ENCODE results near the gene RANBP17. TPM values are rescaled to one million over a fixed set of nuclear protein-coding genes. Genes with fewer than 3 reads are reported as not detected.

RANBP17 gene
- total RNA-seq, 1 donor from 2014 or later, result 12.3 TPM

DNA sequence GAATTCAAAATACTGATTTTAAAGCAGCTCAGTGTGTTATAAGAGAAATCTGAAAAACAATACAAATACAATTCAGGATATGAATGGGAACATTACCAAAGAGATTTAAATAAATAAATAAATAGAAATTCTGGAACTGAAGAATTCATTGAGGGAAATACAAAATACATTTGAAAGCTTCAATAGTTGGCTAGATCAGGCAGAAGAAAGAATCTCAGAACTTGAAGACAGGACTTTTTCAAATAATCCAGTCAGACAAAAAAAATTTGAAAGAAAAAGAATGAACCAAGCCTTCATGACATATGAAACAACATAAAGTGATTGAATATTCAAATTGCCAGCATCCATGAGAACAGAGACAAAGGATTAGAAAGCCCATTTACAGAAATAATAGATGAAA is 387.6 kb downstream of the RANBP17 start:
- DNase-seq (ENCODE audit: low read depth, low spot score), result no peak

DNA sequence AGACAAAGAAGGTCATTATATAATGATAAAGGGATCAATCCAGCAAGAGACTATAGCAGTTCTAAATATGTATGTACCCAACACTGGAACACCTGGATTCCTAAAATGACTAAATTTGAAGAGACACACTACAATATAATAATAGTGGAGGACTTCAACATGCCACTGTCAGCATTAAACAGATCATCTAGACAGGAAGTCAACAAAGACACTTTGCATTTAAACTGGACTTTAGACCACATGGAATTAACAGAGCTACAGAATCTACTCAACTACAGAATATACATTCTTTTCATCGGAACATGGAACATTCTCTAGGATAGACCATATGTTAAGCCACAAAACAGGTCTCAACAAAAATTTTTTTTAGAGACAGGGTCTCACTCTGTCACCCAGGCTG is 388.9 kb downstream of the RANBP17 start:
- DNase-seq (ENCODE audit: low read depth, low spot score), result no peak

DNA sequence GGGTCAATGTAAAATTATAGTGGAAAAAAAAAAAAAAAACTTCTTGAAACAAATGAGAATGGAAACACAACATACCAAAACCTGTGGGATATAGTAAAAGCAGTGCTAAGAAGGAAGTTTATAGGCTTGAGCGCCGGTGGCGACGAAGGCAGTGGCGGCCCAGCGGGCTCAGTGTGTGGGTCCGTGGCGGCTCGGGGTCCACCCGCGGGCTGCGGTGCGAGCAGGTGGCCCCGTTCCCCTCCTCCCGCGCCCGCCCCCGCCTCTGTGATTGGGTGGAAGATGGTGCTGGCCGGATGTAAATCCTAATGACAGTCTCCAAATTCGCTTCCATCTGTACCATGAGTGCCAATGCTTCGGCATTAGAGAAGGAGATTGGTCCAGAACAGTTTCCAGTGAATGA is 389.7 kb downstream of the RANBP17 start:
- DNase-seq (ENCODE audit: low read depth, low spot score), result no peak

GRCh38 chr5:171252674-171253073 is 390.9 kb downstream of the RANBP17 start:
- no peak for DNase-seq (ENCODE audit: low read depth, low spot score)

DNA sequence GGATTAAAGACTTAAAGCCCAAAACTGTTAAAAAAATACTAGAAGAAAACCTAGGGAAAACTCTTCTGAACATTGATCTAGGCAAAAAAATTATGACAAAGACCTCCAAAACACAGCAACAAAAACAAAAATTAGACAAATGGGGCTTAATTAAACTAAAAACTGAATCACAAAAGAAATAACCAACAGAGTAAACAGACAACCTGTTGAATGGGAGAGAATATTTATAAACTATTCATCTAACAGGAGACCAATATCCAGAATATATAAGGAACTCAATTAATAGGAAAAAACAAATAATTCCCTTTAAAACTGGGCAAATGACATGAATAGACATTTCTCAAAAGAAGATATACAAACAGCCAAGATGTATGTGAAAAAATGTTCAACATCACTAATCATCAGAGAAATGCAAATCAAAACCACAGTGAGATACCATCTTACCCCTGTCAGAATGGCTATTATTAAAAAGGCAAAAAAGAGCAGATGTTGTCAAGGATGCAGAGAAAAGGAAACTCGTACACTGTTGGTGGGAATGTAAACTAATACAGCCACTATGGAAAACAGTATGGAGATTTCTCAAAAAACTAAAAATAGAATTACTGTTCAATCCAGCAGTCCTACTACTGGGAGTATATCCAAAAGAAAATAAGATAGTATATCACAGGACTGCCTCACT is 397.1 kb downstream of the RANBP17 start:
- DNase-seq (ENCODE audit: low read depth, low spot score), result no peak

DNA sequence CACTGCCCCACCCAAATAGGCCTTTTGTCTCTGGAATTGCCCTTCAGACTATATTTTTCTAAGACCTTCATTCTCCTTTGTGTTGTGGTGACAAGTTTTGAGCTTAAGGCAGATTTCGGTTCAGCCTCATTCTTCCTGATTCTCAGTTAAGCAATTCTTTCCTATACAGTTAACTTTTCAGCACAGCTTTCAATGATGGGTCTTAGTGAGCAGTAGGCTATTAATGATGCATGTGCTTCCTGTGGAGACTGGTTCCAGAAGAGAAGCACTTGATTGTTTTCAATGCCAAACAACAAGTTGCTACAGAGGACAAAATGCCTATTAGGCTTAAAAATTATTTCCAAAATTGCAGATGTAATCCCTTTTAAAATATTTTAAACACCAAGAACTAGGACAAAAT is 399.5 kb downstream of the RANBP17 start:
- no peak for DNase-seq (ENCODE audit: low read depth, low spot score)

- DNase-seq (ENCODE audit: low read depth, low spot score), result no peak
Observed at GRCh38 chr5:171261904-171262303, 400.1 kb downstream of the RANBP17 start.

DNA sequence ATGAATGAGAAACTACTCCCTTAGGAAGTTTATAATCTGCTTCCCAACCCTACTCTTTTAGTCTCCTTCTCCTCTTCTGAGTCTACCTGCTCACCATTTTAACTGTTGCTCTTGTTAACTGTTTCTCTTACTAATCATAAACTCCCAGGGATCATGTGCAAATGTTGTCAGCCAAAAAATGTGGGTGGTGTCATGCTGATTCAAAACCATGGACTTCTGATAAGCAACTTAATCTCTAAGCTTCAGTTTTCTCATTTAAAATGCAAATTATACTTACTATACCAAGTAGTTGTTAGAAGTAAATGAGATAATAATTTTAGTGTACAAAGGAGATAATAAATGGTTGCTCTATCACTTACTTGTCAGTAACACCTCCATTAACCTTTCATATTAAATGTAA is 401.4 kb downstream of the RANBP17 start:
- no peak for DNase-seq (ENCODE audit: low read depth, low spot score)

DNA sequence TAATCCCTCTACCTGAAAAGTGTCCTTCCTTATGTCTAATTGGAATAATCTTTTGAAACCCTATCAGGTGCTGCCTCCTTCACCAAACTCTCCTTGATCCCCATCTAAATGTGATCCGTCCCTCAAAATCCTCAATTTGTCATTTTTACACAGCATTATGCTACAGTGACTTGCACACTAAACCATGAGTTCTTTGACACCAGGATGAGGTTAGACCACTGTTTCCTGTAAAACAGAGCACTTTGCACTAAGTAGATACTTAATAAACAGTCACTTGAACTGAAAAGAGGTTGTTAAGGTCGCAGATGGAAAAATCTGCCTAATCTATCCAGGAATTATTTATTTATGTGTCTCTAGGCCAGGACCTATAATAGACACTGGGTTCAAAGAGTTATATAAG is 403.0 kb downstream of the RANBP17 start:
- no peak for DNase-seq (ENCODE audit: low read depth, low spot score)

DNA sequence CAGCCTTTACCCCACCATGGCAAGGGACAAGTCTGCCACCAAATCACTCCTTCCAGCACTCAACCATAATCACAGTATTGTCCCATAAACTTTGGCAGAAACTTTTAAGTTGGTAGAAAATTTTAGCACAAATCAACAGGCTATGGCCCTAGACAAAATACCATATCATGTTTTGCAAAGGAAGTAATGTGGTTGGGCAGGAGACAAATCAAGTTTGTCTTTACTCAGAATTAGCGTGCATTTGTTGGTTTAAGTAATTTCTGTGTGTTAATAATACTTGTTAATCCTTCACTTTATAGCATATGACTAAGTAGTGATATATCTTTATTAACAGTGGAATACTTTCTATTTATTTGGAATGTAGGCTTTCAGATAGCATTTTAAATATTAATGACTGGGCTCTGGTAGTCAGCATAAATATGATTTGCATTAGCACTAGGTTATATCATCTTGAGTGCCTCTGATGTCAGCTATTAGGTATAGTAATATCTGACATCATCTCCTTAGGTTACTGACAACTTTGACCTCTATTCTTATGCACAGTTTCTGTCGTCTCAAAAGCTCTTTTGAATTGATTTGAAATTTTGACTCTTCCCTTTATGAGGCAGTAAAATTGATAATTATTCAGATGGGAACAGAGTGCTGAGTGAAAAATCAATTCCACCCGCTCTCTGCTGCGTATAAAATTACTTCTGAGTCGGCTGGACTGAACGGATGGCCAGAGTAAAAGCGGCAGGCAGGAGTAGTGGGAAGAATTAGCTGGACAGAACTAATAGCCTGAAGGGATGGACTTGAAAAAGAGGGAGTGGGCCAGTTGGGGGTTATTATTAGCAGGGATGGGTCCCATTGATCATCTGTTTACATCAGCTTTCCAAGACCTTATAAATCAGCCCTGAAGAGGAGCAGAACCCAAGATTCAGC is 407.1 kb downstream of the RANBP17 start:
- no peak for DNase-seq (ENCODE audit: low read depth, low spot score)

- no peak for DNase-seq (ENCODE audit: low read depth, low spot score)
Observed at GRCh38 chr5:171269717-171270116, 407.9 kb downstream of the RANBP17 start.

GRCh38 chr5:171270136-171270535 is 408.3 kb downstream of the RANBP17 start:
- DNase-seq (ENCODE audit: low read depth, low spot score), result no peak

DNA sequence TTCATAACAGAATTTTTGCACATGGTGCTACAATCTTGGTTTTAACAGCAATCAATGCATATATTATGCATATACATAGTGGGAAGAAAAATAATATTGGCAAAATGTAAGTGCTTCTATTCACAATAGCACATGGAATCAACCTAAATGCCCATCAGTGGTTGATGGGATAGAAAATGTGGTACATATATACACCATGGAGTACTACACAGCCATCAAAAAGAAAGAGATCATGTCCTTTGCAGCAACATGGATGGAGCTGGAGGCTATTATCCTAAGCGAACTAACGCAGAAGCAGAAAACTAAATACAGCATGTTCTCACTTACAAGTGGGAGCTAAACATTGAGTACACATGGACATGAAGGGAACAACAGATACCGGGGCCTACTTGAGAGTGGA is 410.0 kb downstream of the RANBP17 start:
- DNase-seq (ENCODE audit: low read depth, low spot score), result no peak

- DNase-seq (ENCODE audit: low read depth, low spot score), result no peak
Observed at GRCh38 chr5:171272996-171273970, 411.5 kb downstream of the RANBP17 start.

GRCh38 chr5:171275841-171276544 is 414.2 kb downstream of the RANBP17 start:
- DNase-seq (ENCODE audit: low read depth, low spot score), result no peak

DNA sequence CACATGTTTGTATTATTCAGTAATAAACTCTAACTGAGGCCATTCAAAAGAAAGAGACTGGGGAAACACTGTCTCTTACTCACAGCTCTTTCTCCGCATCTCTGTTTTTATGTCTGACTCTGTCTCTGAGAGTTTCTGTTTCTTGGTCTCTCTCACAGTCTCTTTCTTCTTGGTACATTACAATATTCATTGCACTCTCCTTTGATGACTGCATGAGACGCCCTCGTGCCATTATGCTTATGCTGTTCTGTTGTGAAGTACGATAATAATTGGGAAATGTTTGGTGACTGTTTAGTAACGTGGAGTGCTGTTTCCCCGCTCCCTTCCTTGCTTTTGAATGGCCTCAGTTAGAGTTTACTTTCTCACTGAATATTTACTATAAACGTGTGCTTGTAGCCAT is 421.9 kb downstream of the RANBP17 start:
- DNase-seq (ENCODE audit: low read depth, low spot score), result no peak

DNA sequence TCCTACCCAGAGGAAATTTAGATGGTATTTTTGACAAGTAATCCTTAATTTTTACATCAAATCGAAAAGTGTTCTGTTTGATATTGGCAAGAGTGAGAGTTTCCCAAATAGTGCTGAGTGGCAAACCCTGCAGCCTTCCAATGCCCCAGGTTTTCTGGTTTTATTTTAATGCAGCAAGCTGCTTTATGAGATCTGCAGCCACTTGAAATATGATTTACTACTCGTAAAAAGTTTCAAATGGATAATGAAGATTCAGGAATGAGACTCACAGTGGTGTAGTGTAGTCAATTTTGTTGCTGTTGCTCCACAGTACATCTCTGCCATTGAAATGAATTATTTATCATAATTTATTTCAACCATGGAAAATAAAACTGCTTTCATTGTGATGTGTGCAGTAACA is 423.6 kb downstream of the RANBP17 start:
- DNase-seq (ENCODE audit: low read depth, low spot score), result no peak

DNA sequence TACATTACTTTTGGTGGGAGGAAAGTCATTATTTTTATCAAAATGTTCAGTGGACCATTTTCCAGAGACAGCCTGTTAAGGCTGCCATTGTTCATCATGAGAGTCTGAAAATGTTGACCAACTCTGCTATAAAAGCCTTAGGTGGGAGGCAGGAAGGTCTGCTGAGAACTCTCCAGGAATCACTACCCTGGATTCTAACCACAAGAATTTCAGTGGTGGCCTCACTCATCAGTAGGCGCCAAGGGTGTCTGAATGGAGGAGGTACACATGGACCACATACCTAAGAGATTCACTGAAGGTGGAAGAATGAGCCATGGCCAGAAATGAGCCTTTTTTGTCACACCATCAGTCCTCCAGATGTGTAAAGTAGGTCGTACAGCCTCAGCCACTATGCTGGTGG is 426.2 kb downstream of the RANBP17 start:
- no peak for DNase-seq (ENCODE audit: low read depth, low spot score)

GRCh38 chr5:171291371-171291770 is 429.6 kb downstream of the RANBP17 start:
- DNase-seq (ENCODE audit: low read depth, low spot score), result no peak

DNA sequence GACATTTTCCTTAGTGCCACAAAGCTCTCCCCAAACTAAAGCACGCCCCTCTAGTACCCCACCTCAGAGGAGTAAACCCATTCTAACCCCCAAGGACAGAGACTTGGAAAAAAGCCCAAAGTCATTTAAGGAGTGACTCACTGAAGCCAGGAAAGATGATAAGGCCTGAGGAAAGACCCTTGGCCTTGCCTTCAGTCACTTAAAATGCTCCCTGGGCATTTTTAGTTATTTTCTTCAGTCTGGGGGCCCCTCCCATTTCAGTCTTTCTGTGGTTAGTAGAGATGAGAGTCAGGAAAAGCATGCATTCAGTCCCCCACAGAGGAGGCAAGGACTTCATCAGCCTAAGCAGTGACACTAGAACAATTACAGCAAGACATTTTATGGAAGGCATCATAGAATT is 433.5 kb downstream of the RANBP17 start:
- no peak for DNase-seq (ENCODE audit: low read depth, low spot score)

GRCh38 chr5:171295801-171296200 is 434.0 kb downstream of the RANBP17 start:
- no peak for DNase-seq (ENCODE audit: low read depth, low spot score)

Measured in pulmonary artery endothelial cell (primary cell).